Raji (cell line): ENCODE data around the gene HOXD13.

Source experiments
- POLR2A ChIP-seq: IDR thresholded peaks from 2 replicates; pipeline ENCODE4 v1.6.1; 2011; ENCODE audit warnings: low read depth, low read length, control low read depth; ENCODE audit not compliant: insufficient read depth

The HOXD13 gene

DNA sequence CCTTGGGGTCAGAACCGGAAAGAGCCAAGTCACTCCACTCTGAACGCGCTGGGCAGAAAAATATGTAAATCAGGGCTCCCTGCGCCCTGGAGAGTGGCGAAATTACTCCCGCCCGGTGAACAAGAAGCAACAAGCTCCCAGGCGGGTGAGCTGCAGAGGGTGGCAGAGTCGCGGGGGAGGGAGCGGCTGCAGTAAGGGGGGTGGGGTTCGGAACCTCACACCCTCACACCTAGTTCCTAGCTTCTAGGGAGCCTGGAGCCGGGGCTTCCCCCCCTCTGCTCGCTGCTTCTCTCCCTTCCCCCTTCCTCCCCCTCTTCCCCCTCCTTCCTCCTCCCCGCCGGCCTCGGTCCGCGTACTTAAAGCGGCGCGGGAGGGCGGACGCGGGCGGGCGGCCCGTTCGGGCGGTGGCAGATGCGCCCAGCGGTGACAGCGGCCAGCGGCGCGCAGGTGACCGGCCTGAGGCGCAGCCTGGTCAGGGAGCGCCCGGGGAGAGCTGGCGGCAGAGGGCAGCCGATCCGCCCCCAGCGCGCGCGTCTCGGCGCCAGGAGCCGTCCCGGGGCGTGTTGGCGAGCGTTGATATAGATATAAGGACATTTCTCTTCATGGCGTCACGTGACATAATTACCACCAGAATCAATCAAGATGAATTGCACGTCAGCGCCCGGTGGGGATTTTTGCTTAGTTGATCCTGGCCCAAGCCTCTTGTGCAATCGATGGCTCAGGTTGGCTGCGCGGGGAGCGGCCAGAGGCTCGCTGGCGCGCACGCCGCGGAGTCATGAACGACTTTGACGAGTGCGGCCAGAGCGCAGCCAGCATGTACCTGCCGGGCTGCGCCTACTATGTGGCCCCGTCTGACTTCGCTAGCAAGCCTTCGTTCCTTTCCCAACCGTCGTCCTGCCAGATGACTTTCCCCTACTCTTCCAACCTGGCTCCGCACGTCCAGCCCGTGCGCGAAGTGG, 14.3 kb downstream of the HOXD13 start, which contains the start of gene HOXD11:
TSS of gene HOXD11 (plus strand) at position 700 of the 959 bp plus-strand sequence. CDS start at position 776, 76 bp downstream.
- TF ChIP-seq POLR2A = no peak

DNA sequence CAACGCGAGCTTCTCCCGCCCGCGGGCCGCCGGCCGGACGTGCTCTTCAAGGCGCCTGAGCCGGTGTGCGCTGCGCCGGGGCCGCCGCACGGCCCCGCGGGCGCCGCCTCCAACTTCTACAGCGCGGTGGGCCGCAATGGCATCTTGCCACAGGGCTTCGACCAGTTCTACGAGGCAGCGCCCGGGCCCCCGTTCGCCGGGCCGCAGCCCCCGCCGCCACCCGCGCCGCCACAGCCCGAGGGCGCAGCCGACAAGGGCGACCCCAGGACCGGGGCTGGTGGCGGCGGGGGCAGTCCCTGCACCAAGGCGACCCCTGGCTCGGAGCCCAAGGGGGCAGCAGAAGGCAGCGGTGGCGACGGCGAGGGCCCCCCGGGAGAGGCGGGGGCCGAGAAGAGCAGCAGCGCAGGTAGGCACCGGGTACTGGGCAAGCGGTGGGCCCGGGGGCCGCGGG, 15.2 kb downstream of the HOXD13 start:
- no peak for TF ChIP-seq POLR2A

DNA sequence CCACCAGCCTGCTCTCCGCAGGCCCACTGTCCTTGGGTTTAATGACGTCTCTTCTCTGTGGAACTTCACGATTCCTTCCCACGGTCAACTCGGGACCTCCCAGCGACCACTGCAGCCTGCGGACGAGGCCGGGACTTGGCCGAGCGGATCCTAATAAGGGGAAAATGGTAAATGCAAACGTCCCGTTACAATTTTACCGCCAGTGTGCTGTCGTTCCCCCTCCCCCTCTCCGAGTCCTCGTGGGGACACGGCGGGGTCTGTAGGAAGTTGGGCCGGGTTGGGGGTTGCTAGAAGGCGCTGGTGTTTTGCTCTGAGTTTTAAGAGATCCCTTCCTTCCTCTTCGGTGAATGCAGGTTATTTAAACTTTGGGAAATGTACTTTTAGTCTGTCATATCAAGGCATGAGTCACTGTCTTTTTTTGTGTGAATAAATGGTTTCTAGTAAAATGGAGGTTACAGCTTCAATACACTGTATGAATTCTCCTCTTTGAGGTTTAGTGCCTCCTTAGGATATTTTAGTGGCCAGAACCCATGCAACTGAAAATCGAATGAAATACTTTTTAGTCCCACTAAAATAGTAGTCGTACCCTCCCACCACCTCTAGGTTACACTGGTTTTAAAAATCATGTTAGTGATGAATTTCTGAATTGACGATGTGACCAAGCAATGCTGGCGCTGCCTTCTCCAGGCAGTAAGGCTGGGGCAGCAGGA, 16.8 kb downstream of the HOXD13 start:
- TF ChIP-seq POLR2A = no peak

DNA sequence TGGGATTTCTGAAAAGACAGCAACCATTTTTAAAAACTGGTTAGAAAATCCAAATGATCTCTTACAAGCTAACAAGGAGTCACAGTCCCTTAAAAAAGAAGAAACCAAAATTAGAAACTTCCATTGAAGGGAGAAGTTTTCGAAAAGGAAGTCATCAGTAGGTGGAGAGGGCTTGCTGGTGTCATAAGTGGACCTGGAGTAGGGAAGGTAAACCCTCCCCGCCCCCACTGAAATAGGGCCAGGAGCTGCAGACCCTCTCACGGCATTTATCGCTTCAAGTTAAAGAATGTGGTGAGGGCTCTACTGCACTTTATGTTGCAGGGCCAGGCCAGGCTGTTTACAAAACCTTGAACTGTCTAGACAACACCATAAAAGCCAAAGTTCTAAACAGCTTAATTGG, 17.4 kb downstream of the HOXD13 start:
- no peak for TF ChIP-seq POLR2A

DNA sequence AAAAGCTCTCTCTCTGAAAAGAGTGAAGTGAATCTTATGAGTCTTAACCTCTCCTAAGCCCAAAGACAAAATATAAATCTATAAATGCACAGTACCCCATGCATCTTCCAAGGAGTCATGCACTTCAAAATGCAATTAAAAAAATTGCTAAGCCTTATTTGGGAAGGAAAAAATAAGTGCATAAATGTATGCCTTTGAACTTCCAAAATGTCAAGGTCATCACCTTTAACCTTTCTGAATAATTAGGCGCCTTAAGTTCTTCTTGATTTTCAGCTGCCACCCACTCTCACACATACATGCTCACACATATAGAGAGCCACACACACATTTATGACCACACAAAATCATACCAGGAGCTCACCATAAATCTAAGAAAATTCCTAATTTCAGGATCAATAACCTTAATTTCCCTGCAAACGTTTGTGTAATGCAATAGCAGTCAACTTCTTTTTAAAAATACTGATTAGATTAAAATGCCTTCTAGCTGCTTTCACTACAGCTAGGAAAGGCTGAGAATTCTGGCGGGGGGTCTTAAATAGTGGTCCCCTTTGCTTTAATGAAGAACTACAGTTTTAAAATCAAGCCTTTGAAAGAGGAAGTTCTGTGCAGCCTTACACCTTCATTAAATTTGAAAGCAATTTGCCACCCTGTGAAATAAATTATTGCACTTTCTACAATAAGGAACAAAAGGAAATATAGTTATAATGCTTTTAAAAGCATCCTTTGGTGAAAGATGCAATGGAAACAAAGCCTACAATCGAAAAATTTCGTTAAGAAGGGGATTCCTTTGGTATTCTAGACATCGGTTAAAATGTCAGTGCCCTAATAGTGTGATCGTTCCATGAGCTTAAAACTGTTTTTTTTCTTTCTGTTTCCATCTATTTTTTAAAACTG, 18.1 kb downstream of the HOXD13 start:
- no peak for TF ChIP-seq POLR2A

DNA sequence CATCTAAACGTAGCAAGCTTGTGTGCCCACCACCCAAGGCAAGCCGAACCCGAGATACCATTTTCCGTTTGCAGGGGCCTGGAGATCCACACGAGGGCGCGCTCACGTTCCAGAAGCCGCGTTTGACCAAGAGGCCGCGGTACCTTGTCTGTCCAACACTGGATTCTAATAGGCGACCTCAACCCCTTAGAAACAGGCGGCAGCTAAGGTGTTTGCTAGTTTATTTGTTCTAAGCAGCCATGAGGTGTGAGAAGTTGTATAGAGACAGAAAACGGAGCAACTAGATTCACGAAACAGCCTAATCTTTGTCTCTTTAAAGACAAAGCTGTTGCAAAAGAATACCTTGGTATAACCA, 18.8 kb downstream of the HOXD13 start:
- TF ChIP-seq POLR2A = no peak

DNA sequence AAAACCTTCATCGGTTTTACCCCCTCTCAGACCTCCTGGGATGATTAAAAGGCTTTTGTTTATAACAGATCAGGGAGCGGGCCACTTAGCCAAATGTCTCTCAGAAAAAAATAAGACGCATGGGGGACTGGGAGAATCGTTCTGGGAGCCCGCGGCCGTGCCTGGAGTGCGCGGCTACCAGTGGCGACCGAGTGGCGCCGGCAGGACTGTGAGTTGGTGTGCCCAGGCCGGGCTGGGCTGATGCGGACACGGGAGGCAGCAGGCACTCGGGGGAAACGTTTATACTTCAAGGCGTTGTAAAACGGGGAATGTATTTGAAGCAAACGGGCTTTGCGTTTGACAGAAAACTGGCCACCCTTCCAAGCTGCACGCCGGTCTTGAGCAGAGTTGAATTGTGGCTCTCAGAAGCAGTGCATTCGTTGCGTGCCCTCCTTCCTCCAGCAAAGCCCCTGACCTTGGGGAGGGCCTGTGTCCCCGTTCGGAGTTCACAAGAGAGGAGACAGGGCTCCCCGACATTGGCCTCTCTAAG, 19.4 kb downstream of the HOXD13 start:
- TF ChIP-seq POLR2A = no peak

DNA sequence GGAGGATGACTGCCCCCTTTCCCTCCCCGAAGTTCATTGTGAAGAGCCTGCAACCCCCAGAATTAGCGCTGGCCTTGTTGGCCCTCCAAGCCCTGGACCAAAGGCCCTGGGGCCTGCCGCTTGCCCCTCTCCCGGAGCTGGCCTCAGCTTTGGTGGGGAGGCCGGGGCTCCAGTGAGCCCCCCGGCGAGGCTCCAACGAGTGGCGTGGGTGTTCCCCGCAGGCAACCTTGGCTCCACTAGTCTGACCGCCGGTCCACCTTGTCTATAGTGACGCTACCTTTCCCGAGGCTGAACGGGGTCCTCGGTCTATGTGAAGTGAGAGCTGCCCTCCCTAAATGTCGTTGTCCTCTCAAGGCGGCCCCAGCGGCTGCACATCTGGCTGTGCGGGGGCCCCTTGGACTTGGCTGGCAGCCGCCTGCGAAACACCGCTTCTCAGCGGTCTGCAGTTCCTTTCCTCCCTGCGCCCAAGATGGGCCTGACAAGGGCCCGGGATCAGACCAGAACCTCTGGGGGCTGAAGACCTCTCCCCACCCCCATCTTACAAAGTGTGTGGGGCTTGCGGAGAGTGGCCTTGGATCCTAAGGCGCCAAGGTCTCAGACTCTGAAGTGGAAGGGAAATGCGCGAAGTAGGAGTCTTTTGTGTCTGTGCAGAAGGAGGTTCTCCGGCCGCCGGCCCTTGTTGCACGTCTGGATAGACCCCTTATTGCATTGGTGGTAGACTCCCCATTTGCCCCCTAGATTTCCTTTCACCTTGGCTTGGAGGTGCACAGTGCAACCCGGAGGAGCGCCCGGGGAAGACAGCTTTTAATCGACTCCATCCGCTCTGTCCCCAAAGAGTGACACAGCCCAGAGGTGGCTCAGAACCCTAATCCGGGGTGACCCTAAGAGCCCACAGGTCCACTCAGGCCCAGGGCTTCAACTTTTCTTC, 20.1 kb downstream of the HOXD13 start:
- TF ChIP-seq POLR2A = no peak

DNA sequence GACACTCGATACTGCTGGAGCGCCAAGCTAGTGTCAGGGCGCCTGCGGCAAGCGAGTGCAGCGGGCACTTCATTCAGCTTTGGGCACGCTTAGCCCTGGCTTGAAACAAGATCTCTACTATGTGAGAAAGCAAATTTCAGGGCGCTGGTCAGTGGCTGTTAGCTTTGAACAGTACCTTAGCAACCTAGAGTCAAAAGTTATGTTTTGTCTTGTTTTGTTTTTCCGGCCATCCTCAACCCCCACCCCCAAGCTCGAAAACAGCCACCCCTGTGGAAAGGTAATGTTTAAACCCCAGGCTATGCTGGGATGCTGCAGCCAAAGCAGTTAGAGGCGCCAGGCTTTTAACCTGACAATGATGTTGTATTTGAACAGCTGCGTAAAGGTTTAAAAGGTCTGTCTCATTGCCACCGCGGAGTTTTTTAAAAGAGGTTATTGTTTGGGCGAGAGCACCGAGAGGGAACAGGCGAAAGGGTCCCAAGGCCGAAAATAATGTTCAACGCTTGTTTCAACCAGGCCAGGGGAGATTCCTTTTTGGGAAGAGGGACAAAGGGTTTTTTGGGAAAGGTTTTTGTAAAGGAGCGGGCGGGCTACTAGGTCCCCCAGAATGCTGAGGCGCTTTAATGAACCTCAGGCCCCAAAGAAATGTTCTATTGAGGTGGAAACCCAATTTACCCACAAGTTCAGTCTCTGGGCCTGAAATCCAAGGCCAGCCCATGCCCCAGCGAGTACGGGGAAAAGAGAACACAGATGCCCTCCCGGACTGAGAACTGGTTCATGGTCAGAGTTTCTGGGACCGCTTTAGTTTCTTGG, 21.8 kb downstream of the HOXD13 start:
- no peak for TF ChIP-seq POLR2A

DNA sequence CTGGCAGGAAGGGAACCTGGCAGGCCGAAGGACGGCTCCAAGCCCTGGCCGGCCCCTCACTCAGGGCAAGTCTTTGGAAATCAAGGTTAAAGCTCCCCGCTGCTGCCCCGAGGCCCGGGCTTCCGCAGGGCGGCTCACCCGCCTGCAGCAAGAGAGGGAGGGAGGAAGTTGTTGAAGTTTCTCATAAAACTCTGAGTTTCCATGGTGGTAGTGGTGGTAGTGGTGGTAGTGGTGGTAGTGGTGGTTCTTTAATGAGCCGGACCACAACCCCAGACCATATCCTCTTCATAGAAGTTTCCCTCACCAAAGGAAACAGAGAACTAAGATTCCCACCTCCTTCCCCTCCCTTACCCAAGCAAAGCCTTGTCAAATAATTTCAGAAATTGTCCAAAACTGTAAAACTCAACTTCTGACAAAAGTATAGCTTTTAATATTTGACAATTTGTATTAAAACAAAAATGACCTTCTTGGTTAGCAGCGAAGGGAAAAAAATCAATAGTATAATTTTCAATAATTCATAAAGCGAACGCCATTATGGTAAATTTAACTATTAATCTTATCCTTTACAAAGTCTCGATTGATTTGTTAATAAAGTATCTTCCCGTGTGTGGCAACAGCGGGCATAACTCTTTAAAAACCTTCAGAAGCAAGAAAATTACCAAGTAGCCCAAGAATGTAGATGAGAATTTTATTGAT, 22.6 kb downstream of the HOXD13 start:
- no peak for TF ChIP-seq POLR2A

DNA sequence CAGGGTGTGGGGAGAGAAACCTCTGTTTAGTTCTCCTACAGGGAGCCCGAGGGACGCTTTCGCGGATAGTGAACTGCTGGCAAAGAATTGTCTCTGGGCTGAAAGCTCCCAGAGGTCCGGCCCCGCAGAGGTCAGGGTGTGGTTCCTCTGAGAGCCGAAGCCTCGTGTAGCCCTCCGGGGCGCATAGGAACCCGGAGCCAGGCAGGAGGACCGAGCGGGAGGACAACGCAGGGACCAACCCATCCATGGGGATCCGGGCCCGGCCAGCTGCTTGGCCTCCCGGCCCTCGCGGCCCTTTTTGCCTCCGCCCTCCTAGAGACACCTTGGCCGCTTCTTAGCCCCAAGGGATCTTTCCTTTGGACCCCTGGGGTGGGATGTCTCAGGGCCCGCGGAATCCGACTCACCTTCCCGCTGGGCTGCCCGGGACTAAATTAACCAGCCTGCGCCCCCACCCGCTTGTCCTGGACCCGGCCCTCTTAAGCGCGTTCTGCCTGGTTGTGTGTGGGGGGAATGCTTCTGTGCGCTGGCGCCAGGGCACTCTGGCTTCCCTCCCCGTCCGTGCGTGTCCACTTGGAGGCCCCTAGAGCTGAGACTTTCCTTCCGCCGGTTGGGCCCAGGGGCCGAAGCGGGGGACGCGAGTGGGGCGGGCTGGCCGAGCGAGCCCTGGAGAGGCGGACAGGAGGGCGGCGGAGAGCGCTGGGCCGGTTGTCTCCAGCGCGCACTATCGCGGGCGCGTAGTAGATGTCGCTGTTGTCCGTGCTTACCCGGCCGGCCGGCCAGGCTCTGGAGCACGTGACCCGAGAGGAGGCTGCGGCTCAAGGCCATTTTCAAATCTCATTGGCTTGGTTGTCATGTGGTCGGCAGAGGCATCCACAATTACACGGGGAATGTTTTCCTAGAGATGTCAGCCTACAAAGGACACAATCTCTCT, 23.6 kb downstream of the HOXD13 start, which contains the start of gene HOXD10:
TSS of gene HOXD10 (plus strand) at position 896 of the 931 bp plus-strand sequence. CDS start 56 bp downstream, outside the sequence.
- TF ChIP-seq POLR2A = no peak

DNA sequence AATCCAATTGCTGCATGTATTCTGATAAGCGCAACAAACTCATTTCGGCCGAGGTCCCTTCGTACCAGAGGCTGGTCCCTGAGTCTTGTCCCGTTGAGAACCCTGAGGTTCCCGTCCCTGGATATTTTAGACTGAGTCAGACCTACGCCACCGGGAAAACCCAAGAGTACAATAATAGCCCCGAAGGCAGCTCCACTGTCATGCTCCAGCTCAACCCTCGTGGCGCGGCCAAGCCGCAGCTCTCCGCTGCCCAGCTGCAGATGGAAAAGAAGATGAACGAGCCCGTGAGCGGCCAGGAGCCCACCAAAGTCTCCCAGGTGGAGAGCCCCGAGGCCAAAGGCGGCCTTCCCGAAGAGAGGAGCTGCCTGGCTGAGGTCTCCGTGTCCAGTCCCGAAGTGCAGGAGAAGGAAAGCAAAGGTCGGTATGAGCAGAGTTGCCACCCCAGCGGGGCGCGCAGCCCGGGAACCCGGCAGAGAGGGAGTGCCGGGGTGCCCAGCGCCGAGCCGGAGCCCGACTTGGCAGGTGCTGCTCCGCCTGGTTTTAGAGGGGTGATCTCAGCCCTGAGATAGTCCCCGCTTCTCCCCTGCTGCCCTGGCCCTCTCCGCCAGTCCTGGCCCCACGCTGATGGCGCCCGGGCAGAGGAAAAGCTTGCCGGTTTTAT, 24.8 kb downstream of the HOXD13 start:
- no peak for TF ChIP-seq POLR2A
